ENCODE data around the gene LRRC25. TPM values are rescaled to one million over a fixed set of nuclear protein-coding genes. Genes with fewer than 3 reads are reported as not detected.

LRRC25 gene
- total and polyA plus RNA-seq, 2 of the 4 experiments (the other 2 are of a cell fraction), result 0.03 TPM; not detected in 1

- H2AFZ ChIP-seq (replicated peaks; ENCODE audit: low read length, poor library complexity), result peak overlapping the region; percentile 97
- CTCF ChIA-PET, result no interaction called here
Measured at GRCh38 chr19:18417250-18418028, 20.0 kb upstream of the LRRC25 start.

More at GRCh38 chr19:18417250-18418028, 20.0 kb upstream of the LRRC25 start:
- Histone ChIP-seq H2BK15ac (ENCODE audit: low read depth, low read length) (peak overlapping the region; percentile 87), H3K56ac (ENCODE audit: extremely low read depth, insufficient read depth, low read length) (peak overlapping the region; percentile 88), H3K4me3 (ENCODE audit: insufficient read depth, low read depth, low read length) (peak overlapping the region; percentile 32), H2BK5ac (ENCODE audit: low read depth, low read length, poor library complexity, severe bottlenecking) (peak overlapping the region; percentile 84), H4K8ac (ENCODE audit: low read depth in 2 of 2, low read length in 2 of 2) (peak overlapping the region; percentile 88 to 100), H3K4ac (ENCODE audit: low read depth, low read length) (peak overlapping the region; percentile 97), H3K4me1 (ENCODE audit: control insufficient read depth, insufficient read depth, low read length) (peaks cover 37% of the 10 kb centered on the region), H4K5ac (ENCODE audit: low read depth, low read length) (peak overlapping the region; percentile 96), H3K27ac (ENCODE audit: insufficient read depth, low read length) (peak overlapping the region; percentile 90), H3K4me2 (ENCODE audit: low read depth, low read length) (peak overlapping the region; percentile 87), H2BK120ac (ENCODE audit: low read depth, low read length) (peak overlapping the region; percentile 89), H3K14ac (replicated peaks; ENCODE audit: low read depth, low read length) (peak overlapping the region; percentile 84), H2BK20ac (ENCODE audit: low read depth, low read length) (peak overlapping the region; percentile 64), H4K91ac (ENCODE audit: insufficient read depth, low read depth, low read length) (peak overlapping the region; percentile 98), H3K9me3 (ENCODE audit: control insufficient read depth, insufficient read depth, low read length) (no peaks in the 10 kb centered on the region), H3K36me3 (ENCODE audit: control insufficient read depth, insufficient read depth, low read length) (no peaks in the 10 kb centered on the region), H2AK5ac (ENCODE audit: low read depth, low read length) (peak overlapping the region; percentile 98), H3K79me1 (ENCODE audit: low read depth in 1 of 2, low read length in 2 of 2) (peaks cover 0 to 36% of the 10 kb centered on the region in 2 experiments; a peak in 3 of 4 replicates), H3K9ac (ENCODE audit: low read depth, low read length) (peak overlapping the region; percentile 72), H2AK9ac (replicated peaks; ENCODE audit: low read depth, low read length, poor library complexity) (peak overlapping the region; percentile 99), H3K18ac (ENCODE audit: low read depth, low read length) (peak overlapping the region; percentile 82), H3K23ac (ENCODE audit: low read depth, low read length) (peak overlapping the region; percentile 98), H3K9me1 (ENCODE audit: insufficient read depth, low read length) (peaks cover 16% of the 10 kb centered on the region; the same call in 1 of the 2 replicates), H3K27me3 (ENCODE audit: control insufficient read depth, insufficient read depth, low read length) (no peaks in the 10 kb centered on the region), H4K20me1 (ENCODE audit: insufficient read depth, low read length) (peaks cover 22% of the 10 kb centered on the region)
- POLR2A ChIA-PET (ENCODE audit: unreplicated experiment), result no interaction called here
- dilution Hi-C loops (cut with HindIII; ENCODE audit: low sequenced_read_pairs, unreplicated experiment), result no loop called here
- ATAC-seq (ENCODE audit: low read depth), result peak; percentile 58
- no TSS peak for BruUV-seq (replicated peaks)
- DNase-seq, result peak; percentile 73
- intact Hi-C loops (cut with micrococcal nuclease), result loop anchor here (5.0 to 10.0 kb wide), 2 partner anchors 140 to 213 kb away; partner anchors contain the start of gene RAB3A
- WGBS, 2 experiments (ENCODE audit: extremely low coverage in 2 of 2, insufficient read length in 1 of 2), result 0% methylated on average over 11 of the region's 53 CpGs; no CpG with 5 or more reads in 1 of the 2 experiments
- in situ Hi-C loops (cut with MboI; ENCODE audit: low sequenced_read_pairs), result loop anchor here (10.0 kb wide), 2 partner anchors 223 to 303 kb away; partner anchors contain the start of gene MPV17L2
- TF ChIP-seq MAZ (IDR thresholded peaks at IDR 0.05; ENCODE audit: borderline replicate concordance, low read depth, low read length), result peak; percentile 89; the same call in 1 of the 2 replicates
- TF ChIP-seq SMC3 (IDR thresholded peaks at IDR 0.05; ENCODE audit: low read depth, low read length), result no peak
